Stimulated activated CD4-positive, alpha-beta T cell treated with anti-CD3 and anti-CD28 coated beads, Interleukin-2, amount 100 ng/mL, for 4 hours (primary cell): ENCODE results near the gene PEMT.

Source experiments
- DNase-seq: peaks from one replicate; pipeline ENCODE4 v3.0.0-alpha.2; 2020; ENCODE audit warnings: low read depth

PEMT gene

GRCh38 chr17:17553217-17554195 lies 38.0 kb downstream of the PEMT start:
- DNase-seq = no peak

- no peak for DNase-seq
Observed at GRCh38 chr17:17552351-17553216, 38.9 kb downstream of the PEMT start.

GRCh38 chr17:17551361-17551760 lies 40.1 kb downstream of the PEMT start:
- DNase-seq = no peak

- no peak for DNase-seq
Observed at GRCh38 chr17:17549732-17550366, 41.7 kb downstream of the PEMT start.

- DNase-seq = no peak
Observed at GRCh38 chr17:17548044-17548443, 43.5 kb downstream of the PEMT start.

GRCh38 chr17:17547210-17547764 lies 44.2 kb downstream of the PEMT start:
- DNase-seq = no peak

GRCh38 chr17:17546399-17547185 lies 44.9 kb downstream of the PEMT start:
- DNase-seq = no peak

- no peak for DNase-seq
Observed at GRCh38 chr17:17545984-17546383, 45.5 kb downstream of the PEMT start.

GRCh38 chr17:17545031-17545820 lies 46.3 kb downstream of the PEMT start:
- no peak for DNase-seq

GRCh38 chr17:17542906-17543635 lies 48.4 kb downstream of the PEMT start:
- DNase-seq = no peak

- DNase-seq = no peak
Observed at GRCh38 chr17:17541640-17542001, 49.9 kb downstream of the PEMT start.

GRCh38 chr17:17540935-17541639 lies 50.4 kb downstream of the PEMT start:
- no peak for DNase-seq

- no peak for DNase-seq
Observed at GRCh38 chr17:17540278-17540906, 51.1 kb downstream of the PEMT start.

- no peak for DNase-seq
Observed at GRCh38 chr17:17539591-17539990, 51.9 kb downstream of the PEMT start.

- DNase-seq = no peak
Observed at GRCh38 chr17:17538417-17539391, 52.8 kb downstream of the PEMT start.

- DNase-seq = no peak
Observed at GRCh38 chr17:17537311-17538099, 54.0 kb downstream of the PEMT start.

- DNase-seq = no peak
Observed at GRCh38 chr17:17536702-17537101, 54.8 kb downstream of the PEMT start.
